ENCODE measurements around the gene DTD1.
A peak's percentile ranks its signal among the peaks of the same experiment; 100 is the strongest.

DTD1 gene

DNA sequence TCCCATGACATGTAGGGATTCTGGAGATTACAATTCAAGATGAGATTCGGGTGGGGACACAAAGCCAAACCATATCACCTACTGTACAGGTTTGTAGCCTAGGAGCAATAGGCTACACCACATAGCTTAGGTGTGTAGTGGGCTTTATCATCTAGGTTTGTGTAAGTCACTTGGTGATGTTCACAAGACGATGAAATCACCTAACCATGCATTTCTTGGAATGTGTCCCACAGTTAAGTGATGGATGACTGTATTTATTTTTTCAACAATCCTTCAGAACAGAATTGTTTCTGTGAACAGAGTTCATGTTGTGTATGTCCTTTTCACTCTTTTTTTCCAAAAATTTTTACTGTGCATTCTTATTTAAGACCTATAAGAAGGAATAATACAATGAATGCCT lies 76.1 kb downstream of the DTD1 start:
- no peak for DNase-seq

- DNase-seq, result no peak
Measured at GRCh38 chr20:18665135-18665534, 77.3 kb downstream of the DTD1 start.

- no peak for DNase-seq
Measured at GRCh38 chr20:18666803-18667415, 79.1 kb downstream of the DTD1 start.

GRCh38 chr20:18669241-18670019 lies 81.6 kb downstream of the DTD1 start:
- DNase-seq, result no peak

GRCh38 chr20:18671203-18671710 lies 83.4 kb downstream of the DTD1 start:
- DNase-seq, result no peak

- no peak for DNase-seq
Measured at GRCh38 chr20:18672834-18673233, 85.0 kb downstream of the DTD1 start.

GRCh38 chr20:18676396-18676795 lies 88.5 kb downstream of the DTD1 start:
- DNase-seq, result no peak

- DNase-seq, result no peak
Measured at GRCh38 chr20:18677126-18677525, 89.3 kb downstream of the DTD1 start.

DNA sequence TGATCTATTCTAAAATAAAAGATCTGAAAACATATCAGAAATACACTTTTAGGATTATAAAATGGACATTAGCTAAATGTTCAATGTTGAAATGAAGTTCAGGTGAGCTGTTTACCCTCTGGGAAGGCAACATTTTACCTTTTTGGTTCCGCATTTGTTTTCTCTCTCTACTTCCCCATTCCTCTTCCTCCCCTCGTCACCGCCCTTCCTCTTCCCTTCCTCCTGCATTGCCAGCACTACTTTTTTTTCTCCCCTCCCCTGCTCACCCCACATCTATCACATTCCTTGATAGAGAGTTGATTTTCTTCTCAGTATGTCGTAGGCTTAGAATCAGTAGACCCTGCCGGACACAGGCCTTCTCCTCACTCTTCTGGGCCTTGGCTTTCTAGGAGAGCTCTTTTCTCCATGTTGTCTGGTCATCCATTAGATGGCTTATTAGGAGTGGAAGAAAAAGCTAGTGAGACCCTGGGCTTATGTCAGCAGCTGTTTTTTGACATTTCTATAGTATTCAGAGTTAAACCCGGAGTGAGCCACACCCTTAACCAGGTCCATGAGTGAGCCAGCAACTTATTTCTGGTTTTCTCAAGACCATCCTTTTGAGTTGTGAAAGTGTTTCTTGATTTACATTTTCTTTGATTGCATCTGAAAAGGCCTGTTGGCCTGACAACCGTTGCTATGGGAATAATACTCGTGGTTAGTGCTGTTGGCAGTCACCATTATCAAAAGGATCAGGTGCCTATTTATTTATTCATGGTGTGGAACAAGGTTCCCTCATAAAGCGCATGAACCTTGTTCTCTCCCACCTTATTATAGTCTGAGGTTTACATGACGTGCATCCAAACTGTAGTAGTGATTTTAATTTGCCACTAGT lies 90.9 kb downstream of the DTD1 start:
- no peak for DNase-seq

DNA sequence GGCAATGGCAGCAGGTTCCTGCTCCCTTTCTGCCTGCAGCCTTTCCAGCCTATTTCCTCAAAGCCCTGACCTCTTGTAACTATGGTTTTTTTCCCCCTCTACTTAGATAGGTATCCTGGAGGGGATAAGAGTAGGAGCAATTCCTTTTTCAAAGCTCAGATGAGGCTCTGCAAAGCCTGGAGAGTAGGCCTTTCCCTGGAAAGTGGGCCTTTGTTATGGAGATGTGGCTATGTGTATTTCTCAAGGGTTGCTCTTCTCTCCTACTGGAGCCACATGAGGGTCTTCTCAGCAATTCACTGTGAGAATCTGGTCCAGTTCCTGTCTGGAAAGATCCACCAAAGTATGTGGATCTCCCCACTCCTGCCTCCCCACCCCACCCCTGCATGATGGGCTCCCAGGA lies 96.0 kb downstream of the DTD1 start:
- DNase-seq, result no peak

GRCh38 chr20:18684775-18685174 lies 96.9 kb downstream of the DTD1 start:
- no peak for DNase-seq

- no peak for DNase-seq
Measured at GRCh38 chr20:18685406-18685805, 97.6 kb downstream of the DTD1 start.

DNA sequence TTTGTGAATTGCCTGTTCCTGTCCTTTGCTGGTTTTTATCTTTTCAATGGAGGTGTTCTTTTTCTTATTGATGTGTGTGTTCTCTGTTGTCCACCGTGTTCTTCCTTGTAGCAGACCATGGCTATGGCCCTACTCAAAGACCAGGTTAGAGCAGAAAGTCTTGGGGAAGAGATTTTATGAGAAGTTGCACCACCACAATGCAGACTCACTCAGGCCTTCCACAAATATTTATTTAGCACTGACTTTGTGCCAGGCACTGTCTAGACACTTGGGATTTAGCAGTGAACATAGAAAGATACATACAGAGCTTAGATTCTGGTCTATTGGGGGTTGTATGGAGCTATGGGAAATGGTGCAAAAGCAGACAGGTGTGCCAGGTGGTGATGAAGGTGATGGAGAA lies 98.8 kb downstream of the DTD1 start:
- DNase-seq, result no peak

DNA sequence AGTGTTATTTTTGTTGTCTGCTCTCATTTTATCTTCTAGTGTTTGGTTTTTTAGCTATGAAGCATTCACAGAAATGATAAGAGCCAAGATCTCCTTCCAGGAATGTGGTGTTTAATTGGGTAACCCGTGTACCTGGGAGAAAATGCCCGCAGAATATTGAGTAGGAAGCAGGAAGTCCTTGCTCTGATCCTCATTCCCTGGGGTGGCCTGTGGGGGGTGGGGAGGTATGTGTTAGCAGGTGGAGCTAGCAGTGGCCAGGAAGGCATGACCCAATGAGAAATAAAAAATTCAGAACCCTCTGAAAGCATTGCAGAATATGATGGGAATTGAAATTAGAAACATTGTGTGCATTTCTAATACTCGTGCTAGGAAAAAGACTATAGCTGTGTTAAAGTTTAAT lies 100.8 kb downstream of the DTD1 start:
- DNase-seq, result no peak

DNA sequence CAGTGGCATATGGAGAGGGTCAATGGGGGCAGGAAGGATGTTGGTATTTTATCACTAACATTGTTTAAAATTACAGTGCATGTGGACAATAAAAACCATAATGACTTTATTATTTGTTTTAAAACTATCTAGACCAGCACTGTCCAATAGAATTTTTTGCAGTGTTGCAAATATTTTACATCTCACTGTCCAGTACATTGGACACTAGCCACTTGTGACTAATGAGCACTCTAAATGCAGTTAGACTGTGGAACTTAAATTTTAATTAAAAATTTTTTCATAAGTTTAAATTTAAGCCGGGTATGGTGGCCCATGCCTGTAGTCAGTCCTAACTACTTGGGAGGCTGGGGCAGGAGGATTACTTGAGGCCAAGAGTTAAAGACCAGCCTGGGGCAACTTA lies 101.7 kb downstream of the DTD1 start:
- DNase-seq, result no peak

DNA sequence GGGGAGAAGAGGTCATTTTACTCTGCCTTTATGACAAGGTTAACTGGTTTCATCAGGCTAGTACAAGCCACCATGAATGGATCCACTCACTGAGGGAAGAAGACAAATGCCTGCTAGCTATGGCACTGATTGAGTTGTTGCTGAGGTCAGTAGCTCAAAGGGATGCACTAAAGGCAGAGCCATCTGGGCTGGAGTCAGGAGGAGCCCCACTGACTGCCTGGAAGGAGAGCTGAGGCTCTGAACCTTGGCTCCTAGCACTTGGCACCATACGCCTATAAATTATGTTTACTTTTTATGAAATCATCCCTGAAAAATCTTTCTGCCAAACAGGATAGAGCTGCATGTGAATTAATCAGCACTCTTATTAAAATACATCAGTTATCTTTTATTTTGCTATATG lies 104.6 kb downstream of the DTD1 start:
- DNase-seq, result no peak

DNA sequence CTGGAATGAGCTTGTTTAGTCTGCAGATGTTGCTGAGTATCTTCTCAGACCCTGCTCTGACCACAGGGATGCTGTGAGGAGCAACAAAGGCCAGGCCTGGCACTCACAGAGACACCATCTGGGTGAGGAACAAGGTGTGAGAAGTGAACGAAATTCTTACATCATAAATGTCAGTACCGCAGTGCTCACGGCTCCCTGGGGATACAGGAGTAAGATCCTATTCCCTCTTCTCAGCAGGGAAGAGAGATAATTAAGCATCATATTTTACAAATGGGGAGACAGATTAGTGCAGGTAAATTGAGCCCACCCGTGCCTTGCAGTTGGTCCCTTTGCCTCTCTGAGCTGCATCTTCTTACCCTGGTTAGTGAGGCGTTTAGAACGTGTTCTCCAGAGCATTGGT lies 106.2 kb downstream of the DTD1 start:
- no peak for DNase-seq

- no peak for DNase-seq
Measured at GRCh38 chr20:18695175-18695574, 107.3 kb downstream of the DTD1 start.

GRCh38 chr20:18698735-18699380 lies 111.0 kb downstream of the DTD1 start:
- DNase-seq, result no peak

GRCh38 chr20:18701969-18702368 lies 114.1 kb downstream of the DTD1 start:
- no peak for DNase-seq

GRCh38 chr20:18702736-18703135 lies 114.9 kb downstream of the DTD1 start:
- DNase-seq, result peak; percentile 49

- DNase-seq, result no peak
Measured at GRCh38 chr20:18705490-18705889, 117.6 kb downstream of the DTD1 start.

GRCh38 chr20:18705910-18706309 lies 118.1 kb downstream of the DTD1 start:
- no peak for DNase-seq

Data from right hindlimb (tissue), 1 donor.